Naive thymus-derived CD4-positive, alpha-beta T cell (primary cell): Measurements from ENCODE around the gene TRIP12. TPM values are rescaled to one million over a fixed set of nuclear protein-coding genes. Genes with fewer than 3 reads are reported as not detected.

ENCODE experiments used
- ATAC-seq: fragments of 150-1000 bp; cut with Tn5 transposase; 2 replicates; pipeline ENCODE4 v1.10.0; 2021; ENCODE audit warnings: mild to moderate bottlenecking, moderate library complexity
- CTCF ChIA-PET: fragments of 350-600 bp; sonication (Branson Sonifier 250); formaldehyde crosslinking; loops from one replicate; lab custom pipeline; 2021; ENCODE audit warnings: antibody characterized with exemption; lab: Charles Lee
- POLR2A ChIA-PET: fragments of 350-600 bp; sonication (Branson Sonifier 250); formaldehyde crosslinking; loops from one replicate; lab custom pipeline; 2021; ENCODE audit warnings: antibody characterized with exemption, inconsistent platforms; lab: Charles Lee
- DNase-seq, 9 donors: peaks; one replicate each; pipeline versions ENCODE4 v3.0.0 to v3.0.0-alpha.2; 2020 to 2022; ENCODE audit warnings: mixed read lengths in 1 of 9
- H3K27ac ChIP-seq: one replicate; pipeline ENCODE4 v1.7.0; 2013; ENCODE audit warnings: mild to moderate bottlenecking, low read depth, low read length, moderate library complexity
- H3K27me3 ChIP-seq, 2 donors: one replicate each; pipeline ENCODE4 v1.7.0; 2013; ENCODE audit warnings: low read length in 2 of 2, mild to moderate bottlenecking in 2 of 2, moderate library complexity in 2 of 2; ENCODE audit not compliant: control insufficient read depth in 2 of 2, insufficient read depth in 2 of 2
- H3K36me3 ChIP-seq, 3 experiments: 1 replicate in 2 of 3; 2 replicates in 1 of 3; pipeline ENCODE4 v1.7.0; 2013; ENCODE audit warnings: low read length in 3 of 3, mild to moderate bottlenecking in 3 of 3, moderate library complexity in 1 of 3; ENCODE audit not compliant: insufficient read depth in 3 of 3, control insufficient read depth in 2 of 3
- H3K4me1 ChIP-seq, 2 donors: one replicate each; pipeline ENCODE4 v1.7.0; 2013; ENCODE audit warnings: low read length in 2 of 2, mild to moderate bottlenecking in 2 of 2, moderate library complexity in 1 of 2; ENCODE audit not compliant: control insufficient read depth in 2 of 2, insufficient read depth in 2 of 2
- H3K4me3 ChIP-seq: 2 replicates; pipeline ENCODE4 v1.7.0; 2013; ENCODE audit warnings: mild to moderate bottlenecking, low read length
- H3K9me3 ChIP-seq, 3 experiments: 1 replicate in 2 of 3; 2 replicates in 1 of 3; pipeline ENCODE4 v1.7.0; 2013; ENCODE audit warnings: low read length in 3 of 3; ENCODE audit not compliant: control insufficient read depth in 2 of 3
- H3K27ac Mint-ChIP-seq, 9 donors: one replicate each; pipeline ENCODE4 v1.8.0; 2020 to 2022; ENCODE audit warnings: mixed read lengths in 9 of 9, mild to moderate bottlenecking in 8 of 9, moderate library complexity in 5 of 9, inconsistent platforms in 2 of 9
- H3K27me3 Mint-ChIP-seq, 5 donors: one replicate each; pipeline ENCODE4 v1.8.0; 2021 to 2022; ENCODE audit warnings: mixed read lengths in 5 of 5, mild to moderate bottlenecking in 1 of 5
- H3K36me3 Mint-ChIP-seq, 5 donors: one replicate each; pipeline ENCODE4 v1.8.0; 2020 to 2022; ENCODE audit warnings: mixed read lengths in 5 of 5, mild to moderate bottlenecking in 3 of 5, inconsistent platforms in 1 of 5
- H3K4me1 Mint-ChIP-seq, 7 donors: one replicate each; pipeline ENCODE4 v1.8.0; 2020 to 2022; ENCODE audit warnings: mixed read lengths in 7 of 7, mild to moderate bottlenecking in 3 of 7, inconsistent platforms in 1 of 7
- H3K4me3 Mint-ChIP-seq, 10 donors: one replicate each; pipeline ENCODE4 v1.8.0; 2020 to 2022; ENCODE audit warnings: mild to moderate bottlenecking in 10 of 10, mixed read lengths in 10 of 10, moderate library complexity in 6 of 10, inconsistent platforms in 2 of 10
- H3K9me3 Mint-ChIP-seq, 11 donors: one replicate each; pipeline ENCODE4 v1.8.0; 2020 to 2022; ENCODE audit warnings: mixed read lengths in 11 of 11, mild to moderate bottlenecking in 4 of 11, inconsistent platforms in 1 of 11, moderate library complexity in 1 of 11
- intact Hi-C, 2 donors: fragments of 100-400 bp; cut with micrococcal nuclease; formaldehyde crosslinking; loops; one replicate each; pipeline ENCODE4 v1.15.1; 2023
- polyA plus RNA-seq, 2 donors: library from polyadenylated mRNA; unstranded; fragments of 300-500 nt; fragmentation: Illumina TruSeq; gene quantifications; one replicate each; pipeline ENCODE4 v1.2.3, GENCODE V29; 2021
- total RNA-seq, 6 experiments: library from RNA in 5 of 6; stranded (reverse) in 5 of 6; gene quantifications; 1 replicate in 5 of 6; 2 replicates in 1 of 6; pipeline ENCODE4 v1.2.3 and lab custom pipeline; 2021 to 2026

TRIP12 gene
- total and polyA plus RNA-seq, 7 experiments from 2014 or later, result 34.8 to 247 (median 224) TPM

DNA sequence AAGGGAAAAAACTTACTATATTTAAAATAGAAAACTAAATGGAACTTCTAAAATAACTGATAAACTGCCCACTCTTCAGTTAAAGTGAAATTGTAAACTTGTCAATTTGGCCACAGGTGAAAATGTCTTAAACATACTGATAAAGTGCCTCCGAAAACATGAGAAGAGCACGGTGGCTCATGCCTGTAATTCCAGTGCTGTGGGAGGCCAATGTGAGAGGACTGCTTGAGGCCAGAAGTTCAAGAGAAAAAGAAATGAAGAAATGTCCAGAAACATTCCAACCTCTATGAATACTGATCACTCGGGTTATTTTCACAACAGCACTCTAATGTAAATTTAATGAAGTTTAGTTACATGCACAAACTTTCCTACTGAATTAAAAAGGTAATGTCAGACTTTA is 144.1 kb downstream of the TRIP12 start:
- CTCF ChIA-PET, result no interaction called here
- Histone ChIP-seq H3K27ac (no peak overlapping the region), H3K4me3 (no peak overlapping the region), H3K9me3 (no peaks in the 10 kb centered on the region), H3K36me3 (peaks cover 15 to 71% (median 17%) of the 10 kb centered on the region in 3 experiments), H3K27me3 (no peaks in the 10 kb centered on the region), H3K4me1 (peaks cover 12 to 16% of the 10 kb centered on the region in 2 donors)
- POLR2A ChIA-PET, result no interaction called here
- no peak for DNase-seq
- H3K36me3 Mint-ChIP-seq, result peaks cover 12 to 67% (median 32%) of the 10 kb centered on the region in 5 donors
- no peak overlapping the region for H3K4me3 Mint-ChIP-seq
- H3K9me3 Mint-ChIP-seq, result peaks cover 0 to 1% (median 0%) of the 10 kb centered on the region in 11 donors
- no peak for ATAC-seq
- no peaks in the 10 kb centered on the region for H3K27me3 Mint-ChIP-seq
- peaks cover 18 to 45% (median 35%) of the 10 kb centered on the region in 7 donors for H3K4me1 Mint-ChIP-seq
- no peak overlapping the region for H3K27ac Mint-ChIP-seq
- intact Hi-C loops, result no loop called here

DNA sequence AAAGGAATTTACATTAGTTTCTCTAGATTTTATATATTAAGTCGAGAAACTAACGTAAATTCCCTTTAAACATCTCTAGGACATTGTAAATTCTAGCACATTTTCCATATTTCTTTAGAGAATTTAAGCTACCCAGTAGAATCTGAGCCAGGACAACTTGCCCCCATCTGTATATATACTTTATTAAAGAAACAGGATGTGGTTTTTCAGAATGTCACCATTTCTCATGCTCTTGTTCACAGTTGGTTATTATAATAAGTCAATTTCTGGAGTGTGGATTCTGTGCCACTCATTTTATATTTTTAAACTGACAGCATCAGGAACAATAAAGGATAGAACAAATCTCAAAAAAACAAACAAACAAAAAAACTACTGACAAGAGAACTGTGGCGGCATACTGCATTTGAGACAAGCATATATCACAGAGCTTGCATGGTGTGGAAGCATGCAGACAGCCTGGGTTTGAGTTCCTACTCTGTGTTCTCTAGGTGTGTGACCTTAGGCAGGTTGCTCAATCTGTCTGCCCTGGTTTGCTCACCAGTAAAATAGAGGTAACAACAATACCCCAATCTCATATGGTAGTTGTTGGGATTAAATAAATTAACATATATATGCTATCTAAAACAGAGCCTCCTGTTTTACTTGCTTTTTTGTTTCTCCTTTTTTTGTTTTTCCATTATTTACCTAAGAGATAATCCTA is 146.0 kb downstream of the TRIP12 start:
- no peak overlapping the region for H3K4me3 ChIP-seq
- intact Hi-C loops, result no loop called here
- ChIA-PET CTCF (interaction anchor here (1.0 kb wide), 1 partner anchor 25 kb away, joined by 5 read pairs; no protein-coding TSS in a partner anchor), POLR2A (no interaction called here)
- peaks cover 12 to 16% of the 10 kb centered on the region in 2 donors for H3K4me1 ChIP-seq
- ATAC-seq (no peak), DNase-seq (no peak)
- peaks cover 25 to 80% (median 25%) of the 10 kb centered on the region in 3 experiments for H3K36me3 ChIP-seq
- Mint-ChIP-seq H3K36me3 (peaks cover 17 to 77% (median 44%) of the 10 kb centered on the region in 5 donors), H3K4me3 (peak overlapping the region in 2 of 10 donors; percentile 4 to 16), H3K27ac (peak overlapping the region; percentile 15 to 60 (median 45)), H3K4me1 (peaks cover 17 to 37% (median 33%) of the 10 kb centered on the region in 7 donors), H3K27me3 (no peaks in the 10 kb centered on the region), H3K9me3 (peaks cover 0 to 1% (median 0%) of the 10 kb centered on the region in 11 donors)
- H3K9me3 ChIP-seq, result no peaks in the 10 kb centered on the region
- H3K27me3 ChIP-seq, result no peaks in the 10 kb centered on the region
- H3K27ac ChIP-seq, result no peak overlapping the region

DNA sequence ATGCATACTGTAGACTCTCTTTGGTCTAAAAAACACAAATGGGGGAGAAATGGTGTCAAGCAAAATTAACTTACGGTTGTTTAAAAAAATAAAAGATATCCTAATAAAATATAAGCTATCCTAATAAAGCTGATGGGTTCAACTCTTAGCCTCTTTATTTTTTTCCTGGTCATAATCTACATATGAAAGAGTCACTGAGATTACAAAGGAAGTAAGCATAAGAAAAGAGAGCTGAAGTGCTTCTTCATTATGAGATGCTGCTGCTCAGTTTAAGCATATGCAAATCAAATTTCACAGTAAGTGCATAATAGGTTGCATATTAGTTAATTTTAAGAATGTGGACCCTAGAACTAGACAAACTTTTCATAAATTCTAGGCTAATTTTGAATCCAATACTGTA is 147.6 kb downstream of the TRIP12 start:
- ChIA-PET POLR2A (no interaction called here), CTCF (interaction anchor here (0.6 kb wide), 1 partner anchor 53 kb away, joined by 3 read pairs; no protein-coding TSS in a partner anchor)
- peaks cover 25 to 79% (median 29%) of the 10 kb centered on the region in 3 experiments for H3K36me3 ChIP-seq
- H3K9me3 ChIP-seq, result no peaks in the 10 kb centered on the region
- no peak overlapping the region for H3K27ac ChIP-seq
- peak overlapping the region in 2 of 9 donors; percentile 43 to 57 for H3K27ac Mint-ChIP-seq
- H3K4me3 ChIP-seq, result no peak overlapping the region
- H3K27me3 Mint-ChIP-seq, result no peaks in the 10 kb centered on the region
- peaks cover 12 to 32% (median 22%) of the 10 kb centered on the region in 7 donors for H3K4me1 Mint-ChIP-seq
- no peaks in the 10 kb centered on the region for H3K27me3 ChIP-seq
- peaks cover 12 to 72% (median 37%) of the 10 kb centered on the region in 5 donors for H3K36me3 Mint-ChIP-seq
- no peak overlapping the region for H3K4me3 Mint-ChIP-seq
- intact Hi-C loops, result no loop called here
- no peak for ATAC-seq
- H3K9me3 Mint-ChIP-seq, result peaks cover 0 to 2% (median 0%) of the 10 kb centered on the region in 11 donors
- DNase-seq, result no peak
- H3K4me1 ChIP-seq, result peaks cover 12 to 16% of the 10 kb centered on the region in 2 donors

DNA sequence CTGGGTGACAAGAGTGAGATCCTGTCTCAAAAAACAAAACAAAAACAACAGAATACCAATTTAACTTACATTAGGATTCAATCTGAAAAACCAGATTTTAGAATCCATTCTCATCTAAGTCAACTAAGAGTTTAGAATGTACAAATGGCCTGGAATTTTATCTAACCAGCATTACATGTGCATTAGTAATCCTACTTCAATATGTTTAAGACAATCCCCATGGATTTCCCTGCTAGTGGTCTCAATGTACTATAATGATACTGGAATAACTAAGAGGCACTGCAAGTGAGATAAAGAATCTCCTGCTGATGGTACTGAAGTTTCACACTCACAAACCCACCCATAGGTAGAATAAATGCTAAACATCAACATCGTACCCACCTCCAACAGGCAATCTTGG is 153.6 kb downstream of the TRIP12 start:
- no peaks in the 10 kb centered on the region for H3K4me1 ChIP-seq
- Mint-ChIP-seq H3K4me3 (no peak overlapping the region), H3K36me3 (peaks cover 19 to 74% (median 43%) of the 10 kb centered on the region in 5 donors), H3K9me3 (peaks cover 0 to 1% (median 0%) of the 10 kb centered on the region in 11 donors), H3K27ac (peak overlapping the region in 1 of 9 donors; percentile 24), H3K4me1 (no peaks in the 10 kb centered on the region), H3K27me3 (no peaks in the 10 kb centered on the region)
- no peak for ATAC-seq
- DNase-seq, result no peak
- H3K9me3 ChIP-seq, result no peaks in the 10 kb centered on the region
- H3K27ac ChIP-seq, result no peak overlapping the region
- CTCF ChIA-PET, result no interaction called here
- intact Hi-C loops, result no loop called here
- H3K36me3 ChIP-seq, result peaks cover 18 to 86% (median 23%) of the 10 kb centered on the region in 3 experiments
- no peaks in the 10 kb centered on the region for H3K27me3 ChIP-seq
- no peak overlapping the region for H3K4me3 ChIP-seq
- POLR2A ChIA-PET, result no interaction called here

DNA sequence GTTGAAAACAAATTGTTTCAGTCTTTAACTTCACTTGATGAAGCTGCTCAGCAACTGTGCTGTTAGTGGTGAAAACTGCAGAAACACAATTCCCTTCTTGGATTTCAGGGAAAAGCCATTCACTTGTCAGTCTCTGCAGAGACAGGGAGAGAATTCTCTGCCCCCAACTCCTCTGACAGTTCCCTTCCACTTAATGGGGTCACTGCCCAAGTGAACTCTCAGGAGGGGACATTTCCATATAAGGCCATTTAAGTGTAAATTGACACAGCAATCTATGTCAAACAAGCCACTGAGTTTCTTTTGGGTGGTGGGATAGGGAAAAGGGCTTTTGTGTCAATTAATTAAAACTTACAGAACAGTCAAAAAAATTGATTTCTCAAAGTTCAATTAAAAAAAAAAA is 156.1 kb downstream of the TRIP12 start:
- Histone ChIP-seq H3K4me3 (no peak overlapping the region), H3K27ac (no peak overlapping the region), H3K9me3 (no peaks in the 10 kb centered on the region), H3K36me3 (peaks cover 10 to 64% (median 13%) of the 10 kb centered on the region in 3 experiments), H3K4me1 (no peaks in the 10 kb centered on the region), H3K27me3 (no peaks in the 10 kb centered on the region)
- intact Hi-C loops, result no loop called here
- H3K36me3 Mint-ChIP-seq, result peaks cover 13 to 62% (median 29%) of the 10 kb centered on the region in 5 donors
- no peak overlapping the region for H3K4me3 Mint-ChIP-seq
- no peak overlapping the region for H3K27ac Mint-ChIP-seq
- H3K27me3 Mint-ChIP-seq, result no peaks in the 10 kb centered on the region
- CTCF ChIA-PET, result no interaction called here
- H3K9me3 Mint-ChIP-seq, result peaks cover 0 to 1% (median 0%) of the 10 kb centered on the region in 11 donors
- ATAC-seq (no peak), DNase-seq (no peak)
- H3K4me1 Mint-ChIP-seq, result no peaks in the 10 kb centered on the region
- POLR2A ChIA-PET, result no interaction called here

DNA sequence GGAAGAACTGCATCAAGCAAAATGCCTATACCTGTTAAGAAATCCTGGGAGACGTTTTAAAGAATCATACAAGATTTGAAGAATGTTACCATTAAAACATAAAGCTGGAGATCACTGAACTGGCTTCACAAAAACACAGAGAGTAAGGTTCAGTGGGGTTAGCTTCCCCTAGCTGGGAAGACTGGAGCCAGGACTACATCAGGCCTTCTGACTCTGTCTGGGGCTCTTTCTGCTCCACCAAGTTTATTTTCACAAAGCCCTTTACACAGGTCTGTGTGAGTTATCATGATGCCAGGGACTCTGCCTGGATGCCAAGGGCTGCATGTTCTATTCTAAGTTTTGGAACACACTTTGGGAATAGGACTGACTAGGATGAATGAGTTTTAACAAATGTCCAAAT is 160.1 kb downstream of the TRIP12 start:
- CTCF ChIA-PET, result no interaction called here
- Histone ChIP-seq H3K27me3 (no peaks in the 10 kb centered on the region), H3K4me3 (no peak overlapping the region), H3K36me3 (peaks cover 0 to 25% (median 6%) of the 10 kb centered on the region in 3 experiments), H3K27ac (no peak overlapping the region), H3K4me1 (no peaks in the 10 kb centered on the region), H3K9me3 (no peaks in the 10 kb centered on the region)
- peaks cover 0 to 4% (median 0%) of the 10 kb centered on the region in 11 donors for H3K9me3 Mint-ChIP-seq
- intact Hi-C loops, result no loop called here
- H3K4me3 Mint-ChIP-seq, result no peak overlapping the region
- no peaks in the 10 kb centered on the region for H3K27me3 Mint-ChIP-seq
- H3K36me3 Mint-ChIP-seq, result peaks cover 9 to 40% (median 21%) of the 10 kb centered on the region in 5 donors
- H3K4me1 Mint-ChIP-seq, result no peaks in the 10 kb centered on the region
- no peak overlapping the region for H3K27ac Mint-ChIP-seq
- ATAC-seq (no peak), DNase-seq (no peak)
- POLR2A ChIA-PET, result no interaction called here
